HG03064 (cell line): Measurements from ENCODE around the gene EDARADD.
"Not testable (repeated sequence)": the region's sequence is repeated elsewhere in the genome, so short reads cannot be mapped to it uniquely, and the experiment has no call there.

Experiments used
- ATAC-seq: cut with Tn5 transposase; IDR thresholded peaks from one replicate; pipeline ENCODE4 v1.9.1; 2021; ENCODE audit warnings: low read depth; ENCODE audit not compliant: unreplicated experiment

EDARADD gene

DNA sequence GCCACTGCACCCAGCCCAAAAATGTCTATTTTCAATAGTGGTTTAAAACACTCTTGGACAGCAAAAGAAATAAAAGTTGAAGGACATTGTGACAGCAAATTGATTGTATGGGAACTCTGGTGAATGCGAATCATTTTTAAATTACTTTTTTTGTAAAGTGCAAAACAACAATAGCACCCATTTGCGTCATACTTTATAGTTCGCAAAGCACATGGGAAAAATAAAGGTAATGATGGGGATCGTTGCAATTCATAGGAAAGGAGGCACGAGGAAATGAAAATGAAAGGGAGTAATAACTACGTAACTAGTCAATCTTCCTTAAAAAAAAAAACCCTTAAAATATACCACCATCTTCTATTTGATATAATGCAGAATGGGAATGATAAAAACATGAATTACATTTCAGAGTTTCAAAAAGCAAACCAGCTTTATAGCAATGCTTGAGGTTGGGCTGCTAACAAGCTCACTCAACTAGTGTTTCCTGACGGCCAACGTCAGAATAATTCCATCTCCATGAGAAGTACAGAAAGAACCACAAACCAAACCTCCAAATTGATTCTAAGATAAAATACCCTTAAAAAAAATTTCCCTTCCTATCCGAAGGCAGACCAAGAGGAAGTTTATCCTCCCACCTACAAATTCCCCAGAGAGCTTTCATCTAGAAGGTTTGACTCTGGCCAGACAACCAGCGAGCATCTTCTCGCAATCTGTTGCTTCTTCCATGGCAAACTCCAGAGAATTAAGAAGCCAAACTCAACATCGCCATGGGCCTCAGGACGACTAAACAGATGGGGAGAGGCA, at the start of gene EDARADD:
Gene EDARADD, plus strand, starts transcription at position 606 of the 801 bp plus-strand sequence. Its CDS starts 159 bp downstream, at position 765.
- no peak for ATAC-seq

DNA sequence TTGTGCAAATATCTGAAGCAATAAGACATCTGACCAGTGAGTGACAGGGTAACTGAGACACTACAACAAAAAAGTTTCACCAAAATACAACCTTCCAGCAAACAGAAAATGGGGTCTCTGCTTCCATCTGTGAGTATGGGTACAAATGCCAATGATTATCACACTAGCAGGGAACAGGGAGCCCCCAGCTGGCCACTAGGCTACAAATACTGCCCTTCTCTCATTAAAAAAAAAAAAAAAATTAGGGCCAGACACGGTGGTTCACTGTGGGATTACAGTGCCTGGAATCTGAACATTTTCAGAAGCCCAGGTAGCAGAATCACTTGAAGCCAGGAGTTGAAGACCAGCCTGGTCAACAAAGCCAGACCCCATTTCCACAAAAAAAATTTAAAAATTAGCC, 48.4 kb upstream of the EDARADD start:
- no peak for ATAC-seq

DNA sequence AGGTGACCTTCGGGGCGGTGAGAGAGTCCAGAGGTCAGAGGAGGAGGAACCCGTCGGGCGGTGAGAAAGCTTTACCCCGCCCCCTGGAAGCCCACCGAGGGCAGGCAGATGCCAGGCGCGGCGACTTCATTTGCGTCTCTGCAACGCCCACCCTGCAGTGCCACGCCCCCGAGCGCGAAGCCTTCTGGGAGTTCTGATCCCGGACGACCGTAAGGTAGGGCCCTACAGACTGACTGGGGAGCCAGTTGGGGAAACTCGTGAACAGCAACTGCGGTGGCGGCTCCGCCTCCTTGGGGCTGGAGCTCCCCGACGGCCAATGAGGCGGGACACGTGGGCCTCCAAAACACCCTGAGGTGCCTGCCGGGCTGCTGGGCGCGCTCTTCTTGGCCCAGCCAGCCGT, 46.0 kb upstream of the EDARADD start:
- ATAC-seq, result no peak

DNA sequence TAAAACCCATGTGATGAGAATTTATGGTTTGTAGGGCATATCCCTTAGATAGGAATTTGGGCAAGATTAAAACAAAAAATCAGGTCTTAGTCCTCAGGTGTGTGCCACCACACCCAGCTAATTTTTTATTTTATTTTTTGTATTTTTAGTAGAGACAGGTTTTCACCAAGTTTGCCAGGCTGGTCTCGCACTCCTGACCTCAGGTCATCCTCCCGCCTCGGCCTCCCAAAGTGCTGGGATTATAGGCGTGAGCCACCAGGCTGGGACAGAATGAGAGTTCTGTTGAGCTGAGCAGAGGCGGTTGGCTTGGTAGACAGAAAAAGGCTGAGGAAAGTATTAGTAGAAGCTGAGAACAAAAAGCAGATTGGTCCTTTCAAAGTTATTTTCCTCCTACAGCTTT, 43.8 kb upstream of the EDARADD start:
- no peak for ATAC-seq

DNA sequence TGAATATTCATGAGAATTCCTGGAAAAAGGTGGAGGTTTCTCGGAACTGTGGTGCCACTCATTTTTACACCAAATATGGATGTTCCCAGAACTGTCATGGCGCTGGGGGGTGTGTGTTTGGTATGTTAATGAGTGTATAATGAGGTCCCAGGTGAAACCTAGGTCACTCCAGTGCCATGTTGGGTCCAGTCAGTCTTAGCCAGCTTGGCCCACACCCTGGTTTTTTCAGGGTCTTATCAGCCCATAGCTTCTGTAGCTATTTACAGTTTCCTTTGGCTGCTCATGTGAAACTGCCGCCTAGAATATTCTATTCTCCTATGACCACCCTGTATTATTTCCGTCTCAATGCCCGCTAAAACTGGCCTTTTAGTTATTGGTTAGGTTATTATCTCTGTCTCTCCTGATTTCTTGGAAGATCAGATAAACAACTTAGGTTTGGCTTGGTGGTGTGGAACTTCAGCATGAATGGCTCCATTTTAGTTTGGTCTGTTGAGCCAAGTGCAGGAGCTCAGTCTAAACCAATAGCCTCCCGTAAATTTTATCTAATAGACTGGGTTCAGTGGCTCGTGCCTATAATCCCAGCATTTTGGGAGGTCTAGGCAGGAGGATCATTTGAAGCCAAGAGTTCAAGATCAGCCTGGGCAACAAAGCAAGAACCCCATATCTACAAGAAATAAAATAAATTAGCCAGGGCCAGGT, 42.1 kb upstream of the EDARADD start:
- ATAC-seq, result no peak

DNA sequence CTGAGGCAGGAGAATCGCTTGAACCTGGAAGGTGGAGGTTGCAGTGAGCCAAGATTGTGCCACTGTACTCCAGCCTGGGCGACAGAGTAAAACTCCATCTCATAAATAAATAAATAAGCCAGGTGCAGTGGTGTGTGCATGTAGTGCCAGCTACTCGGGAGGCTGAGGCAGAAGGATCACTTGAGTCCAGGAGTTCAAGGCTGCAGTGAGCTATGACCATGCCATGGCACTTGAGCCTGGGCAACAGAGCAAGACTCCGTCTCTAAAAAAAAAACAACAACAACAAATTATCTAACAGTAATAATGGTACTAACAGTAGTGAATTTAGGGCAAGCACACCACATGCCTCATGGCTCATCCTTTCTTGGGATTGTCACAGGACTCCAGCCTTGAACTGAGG, 41.3 kb upstream of the EDARADD start:
- ATAC-seq, result not testable (repeated sequence)

DNA sequence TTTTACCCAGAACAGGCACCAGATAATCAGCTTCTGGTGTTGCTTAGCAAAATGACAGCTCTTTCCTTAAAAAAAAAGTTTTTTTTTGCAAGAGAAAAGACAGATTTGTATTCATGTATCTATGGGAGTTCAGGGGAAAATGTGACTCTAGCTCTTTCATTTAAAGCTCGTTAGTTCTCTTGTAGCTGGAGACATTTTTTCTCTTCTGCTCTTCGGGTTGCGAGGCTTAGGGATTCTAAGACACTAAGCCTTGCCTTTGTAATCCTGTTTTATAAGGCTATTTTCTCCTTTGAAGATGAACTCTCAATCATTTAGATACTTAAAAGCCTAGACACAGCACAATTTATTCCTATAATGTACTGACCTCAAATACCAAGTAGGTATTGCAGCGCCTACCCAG, 40.3 kb upstream of the EDARADD start:
- no peak for ATAC-seq

DNA sequence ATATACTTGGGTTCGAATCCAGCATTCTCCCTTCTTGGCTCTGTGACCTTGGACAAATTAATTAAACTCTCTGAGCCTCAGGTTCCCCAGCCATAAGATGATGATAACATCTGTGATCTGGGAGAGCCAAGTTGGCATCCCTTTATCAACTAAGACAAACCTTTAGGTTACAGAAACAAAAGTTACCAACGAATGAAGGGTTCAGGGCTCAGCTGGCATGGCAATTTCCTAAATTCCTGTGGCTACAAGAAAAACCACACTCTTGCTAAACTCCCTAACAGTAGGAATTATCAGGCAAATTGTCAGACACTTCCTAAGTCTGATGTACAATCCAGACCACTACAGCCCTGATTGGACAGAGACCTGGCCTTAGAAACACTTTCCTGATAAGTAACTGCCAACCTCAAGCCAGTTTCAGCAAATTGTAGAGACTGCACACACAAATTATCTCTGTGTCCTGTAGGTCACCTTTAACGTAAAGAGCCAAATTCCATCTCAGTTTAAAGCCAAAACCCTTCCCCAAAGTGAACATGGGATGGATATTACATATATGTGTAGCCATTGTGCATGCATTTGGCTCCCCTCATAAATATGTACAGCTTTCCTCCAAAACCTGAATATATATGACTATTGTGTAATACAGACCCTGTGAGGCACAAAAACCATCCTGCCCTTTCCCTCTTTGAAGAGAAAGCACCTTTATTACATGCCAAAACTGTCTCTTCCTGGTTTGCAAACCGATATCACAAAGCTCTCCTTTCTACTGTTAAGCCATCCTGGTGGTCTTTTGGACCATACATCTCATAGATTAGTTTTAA, 39.5 kb upstream of the EDARADD start:
- no peak for ATAC-seq

DNA sequence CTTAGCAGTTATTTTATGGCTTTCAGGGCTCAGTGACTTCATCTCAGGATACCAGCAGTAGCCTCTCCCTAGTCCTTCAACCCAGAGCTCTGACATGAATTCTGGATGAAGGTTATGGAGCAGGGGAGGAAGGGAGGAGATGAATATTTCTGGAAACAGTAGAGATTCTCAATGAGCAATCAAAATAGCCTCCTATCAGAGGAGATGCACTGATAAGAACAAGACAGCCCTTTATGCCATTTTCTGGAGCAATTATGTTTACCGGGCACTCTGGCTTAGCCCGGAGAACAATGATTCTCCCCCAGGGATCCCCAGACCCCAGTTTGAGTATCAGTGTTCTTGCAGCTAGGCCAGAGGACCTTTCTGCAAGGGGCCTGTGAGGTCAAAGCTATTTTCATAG, 37.9 kb upstream of the EDARADD start:
- no peak for ATAC-seq

DNA sequence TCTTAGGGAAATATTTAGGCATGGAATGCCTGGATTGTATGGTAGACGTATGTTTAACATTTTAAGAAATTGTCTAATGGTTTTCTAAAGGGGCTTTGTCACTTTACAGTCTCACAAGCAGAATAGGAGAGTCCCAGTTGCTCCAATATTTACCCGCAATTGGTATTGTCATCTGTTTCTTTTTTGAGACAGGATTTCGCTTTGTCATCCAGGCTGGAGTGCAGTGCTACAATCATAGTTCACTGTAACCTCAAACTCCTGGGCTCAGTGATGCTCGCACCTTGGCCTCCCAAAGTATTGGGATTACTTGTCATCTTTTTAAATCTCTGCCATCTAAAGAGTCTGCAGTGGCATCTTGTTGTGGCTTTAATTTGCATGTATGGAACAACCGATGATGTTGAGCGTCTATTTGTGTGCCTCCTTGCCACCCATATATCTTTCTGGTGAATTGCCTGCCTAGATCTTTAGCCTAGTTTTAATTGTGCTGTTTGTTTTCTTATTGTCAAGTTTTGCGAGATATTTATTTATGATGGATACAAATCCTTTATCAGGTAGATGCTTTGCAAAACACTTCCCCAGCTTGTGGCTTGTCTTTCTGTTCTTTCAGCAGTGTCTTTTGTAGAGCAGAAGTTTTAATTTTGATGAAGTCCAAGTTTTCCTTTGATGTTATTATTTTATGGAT, 32.0 kb upstream of the EDARADD start:
- ATAC-seq, result no peak

DNA sequence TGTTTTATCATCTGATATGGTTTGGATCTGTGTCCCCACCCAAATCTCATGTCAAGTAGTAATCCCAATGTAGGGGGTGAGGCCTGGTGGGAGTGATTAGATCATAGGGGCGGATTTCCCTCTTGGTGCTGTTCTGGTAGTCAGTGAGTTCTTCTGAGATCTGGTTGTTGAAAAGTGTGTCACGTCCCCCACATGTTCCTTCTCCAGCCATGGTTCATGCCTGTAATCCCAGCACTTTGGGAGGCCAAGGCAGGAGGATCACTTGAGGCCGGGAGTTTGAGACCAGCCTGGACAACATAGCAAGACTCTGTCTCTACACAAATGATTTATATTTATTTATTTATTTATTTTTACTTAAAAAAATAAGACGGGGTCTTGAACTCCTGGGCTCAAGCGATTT, 30.8 kb upstream of the EDARADD start:
- ATAC-seq, result no peak

DNA sequence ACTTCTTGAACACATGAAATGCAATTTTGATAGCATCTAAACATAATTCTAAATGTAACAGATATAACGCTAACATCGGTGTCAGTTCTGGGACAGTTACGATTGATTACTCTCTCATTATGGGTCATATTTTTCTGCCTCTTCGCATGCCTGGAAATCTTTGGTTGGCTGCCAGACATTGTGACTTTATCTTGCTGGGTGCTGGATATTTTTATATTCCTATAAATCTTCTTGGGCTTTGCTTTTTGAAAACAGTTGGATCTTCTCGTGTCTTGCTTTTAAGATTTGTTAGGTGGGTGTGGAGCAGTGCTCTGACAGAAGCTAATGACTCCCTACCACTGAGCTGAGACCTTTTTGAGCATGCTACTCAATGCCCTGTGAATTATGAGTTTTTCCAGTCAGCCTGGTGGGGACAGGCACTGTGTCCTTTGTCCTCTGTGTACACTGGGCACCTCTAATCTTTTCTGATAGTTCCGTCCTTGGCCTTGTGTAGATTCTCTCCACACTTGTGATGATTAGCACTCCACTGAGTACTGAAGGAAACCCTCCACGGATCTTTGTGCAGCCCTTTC, 28.0 kb upstream of the EDARADD start:
- ATAC-seq, result no peak

DNA sequence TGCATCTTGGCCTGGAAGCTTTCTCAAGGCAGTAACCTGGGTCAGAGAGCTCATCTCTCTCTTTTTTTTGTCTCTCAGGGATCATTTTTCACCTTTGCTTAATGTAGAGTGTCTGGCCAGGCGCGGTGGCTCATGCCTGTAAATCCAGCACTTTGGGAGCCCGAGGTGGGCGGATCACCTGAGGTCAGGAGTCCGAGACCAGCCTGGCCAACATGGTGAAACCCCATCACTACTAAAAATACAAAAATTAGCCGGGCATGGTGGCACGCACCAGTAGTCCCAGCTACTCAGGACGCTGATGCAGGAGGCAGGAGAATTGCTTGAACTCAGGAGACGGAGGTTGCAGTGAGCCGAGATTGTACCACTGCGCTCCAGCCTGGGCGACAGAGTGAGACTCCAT, 27.4 kb upstream of the EDARADD start:
- ATAC-seq, result not testable (repeated sequence)

DNA sequence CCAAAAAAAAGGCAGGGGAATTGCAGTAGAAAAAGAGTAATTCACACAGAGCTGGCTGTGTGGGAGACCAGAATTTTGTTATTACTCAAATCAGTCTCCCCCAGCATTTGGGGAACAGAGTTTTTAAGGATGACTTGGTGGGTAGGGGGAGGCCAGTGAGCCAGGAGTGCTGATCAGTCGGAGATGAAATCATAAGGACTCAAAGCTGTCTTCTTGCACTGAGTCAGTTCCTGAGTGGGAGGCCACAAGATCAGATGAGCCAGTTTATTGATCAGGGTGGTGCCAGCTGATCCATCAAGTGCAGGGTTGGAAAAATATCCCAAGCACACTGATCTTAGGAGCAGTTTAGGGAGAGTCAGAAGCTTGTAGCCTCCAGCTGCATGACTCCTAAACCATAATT, 23.7 kb upstream of the EDARADD start:
- no peak for ATAC-seq

DNA sequence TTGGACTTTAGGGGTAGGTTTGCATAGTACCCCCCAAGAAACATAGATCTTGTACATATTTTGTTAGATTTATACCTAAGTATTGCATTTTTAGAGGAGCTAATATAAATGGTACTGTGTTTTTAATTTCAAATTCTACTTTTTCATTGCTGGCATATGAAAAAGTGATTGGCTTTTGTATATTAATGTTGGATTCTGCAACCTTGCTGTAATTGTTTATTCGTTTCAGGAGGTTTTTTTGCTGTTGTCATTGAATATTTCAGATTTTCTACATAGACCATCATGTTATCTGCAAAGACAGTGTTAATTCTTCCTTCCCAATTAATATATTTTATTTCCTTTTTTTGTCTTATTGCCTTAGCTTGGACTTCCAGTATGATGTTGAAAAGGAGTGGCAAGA, 23.0 kb upstream of the EDARADD start:
- ATAC-seq, result no peak

DNA sequence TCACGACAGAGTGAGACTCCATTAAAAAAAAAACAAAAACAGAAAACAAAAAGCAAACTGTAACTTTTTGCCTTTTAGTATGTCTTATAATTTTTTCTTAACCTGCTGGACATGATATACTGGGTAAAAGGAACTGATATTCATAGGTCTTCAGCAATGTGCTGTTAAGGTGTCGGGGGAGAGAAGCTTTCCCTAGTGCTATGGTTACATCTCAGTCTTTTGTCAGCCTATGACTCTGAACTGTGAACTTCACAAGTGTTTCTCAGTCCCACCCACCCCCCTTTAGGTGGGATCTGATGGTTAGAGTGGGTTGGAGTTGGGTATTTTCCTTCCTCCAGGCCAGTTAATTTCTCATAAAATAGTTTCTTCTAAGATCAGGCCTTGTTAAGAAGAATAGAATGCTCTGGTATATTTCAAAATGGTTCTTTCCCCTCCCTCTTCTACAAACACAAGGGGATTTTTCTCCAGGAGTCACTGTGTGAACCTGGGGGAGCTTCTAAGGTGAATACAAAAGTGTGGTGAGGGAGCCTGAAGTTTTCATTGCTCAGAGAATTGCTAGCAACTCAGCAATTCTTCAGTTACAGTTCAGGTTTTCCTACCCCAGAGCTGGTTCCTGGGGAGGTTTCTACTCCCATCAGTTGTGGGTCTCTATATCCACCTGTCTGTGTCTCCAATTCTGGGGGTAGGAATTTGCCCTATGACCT, 16.1 kb upstream of the EDARADD start:
- ATAC-seq, result no peak

DNA sequence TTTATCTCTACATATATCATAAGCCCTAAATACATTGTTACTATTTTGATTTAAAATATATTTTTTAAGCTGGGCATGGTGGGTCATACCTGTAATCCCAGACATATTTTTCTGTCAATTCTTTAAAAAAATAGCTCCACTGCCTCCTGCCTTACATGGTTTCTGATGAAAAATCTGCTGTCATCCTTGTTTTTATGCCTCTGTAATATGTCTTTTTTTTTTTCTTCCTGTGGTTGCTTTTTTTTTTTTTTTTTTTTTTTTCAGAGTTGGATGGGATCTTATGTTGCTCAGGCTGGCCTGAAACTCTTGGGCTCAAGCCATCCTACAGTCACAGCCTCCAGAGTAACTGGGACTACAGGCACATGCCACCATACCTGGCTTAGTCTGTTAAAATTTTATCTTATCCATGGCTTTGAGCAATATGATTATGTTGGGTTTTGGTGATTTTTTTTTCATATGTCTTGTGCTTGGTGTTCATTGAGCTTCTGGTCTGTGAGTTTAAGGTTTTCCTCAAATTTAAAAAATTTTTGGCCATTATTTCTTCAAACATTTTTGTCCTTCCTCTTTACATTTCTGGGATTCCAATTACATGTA, 12.4 kb upstream of the EDARADD start:
- no peak for ATAC-seq

DNA sequence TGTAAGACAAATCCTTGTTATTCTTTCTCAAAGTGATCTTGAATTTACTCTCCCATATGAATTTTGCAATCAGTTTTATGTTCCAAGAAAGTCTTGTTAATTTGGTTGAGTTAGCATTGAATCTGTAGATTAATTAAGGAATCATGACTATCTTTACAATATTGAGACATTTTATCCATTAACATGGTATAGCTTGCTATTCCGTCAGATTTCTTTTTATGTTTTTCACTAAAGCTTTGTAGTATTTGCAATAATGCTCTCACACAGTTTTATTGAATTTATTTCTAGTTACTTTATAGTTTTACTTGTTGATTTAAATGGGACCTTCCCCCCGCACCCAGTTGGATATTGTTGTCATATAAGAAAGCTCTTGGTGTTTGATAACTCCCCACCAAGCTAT, 5.8 kb upstream of the EDARADD start:
- ATAC-seq, result no peak

DNA sequence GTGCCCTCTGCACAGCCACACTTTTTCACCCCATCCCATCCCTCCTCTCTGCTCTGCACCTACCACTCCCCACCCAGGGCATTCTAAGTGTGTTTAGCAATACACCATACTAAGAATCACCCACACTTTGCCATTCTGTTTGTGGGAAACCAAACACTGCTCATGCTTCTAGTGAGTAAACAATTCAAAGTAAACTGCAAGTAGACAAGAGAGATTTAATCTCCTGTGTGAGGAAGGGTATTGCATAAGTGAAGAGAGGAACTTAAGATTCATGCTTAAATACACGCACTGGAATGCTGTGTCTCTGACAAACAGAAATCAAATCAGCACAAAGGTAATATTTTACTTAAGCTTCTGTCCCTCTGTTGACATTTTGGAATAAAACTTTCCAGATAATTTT, 4.8 kb upstream of the EDARADD start:
- ATAC-seq, result no peak
